ENCODE measurements around the gene CCDC50.

- TF ChIP-seq CTCF (IDR thresholded peaks at IDR 0.05; ENCODE audit: insufficient read depth, low read depth, low read length), result no peak
- no peak for TF ChIP-seq EZH2 (IDR thresholded peaks at IDR 0.05; ENCODE audit: insufficient read depth, low read length)
Observed at GRCh38 chr3:191292243-191293015, 36.8 kb upstream of the CCDC50 start.
